ENCODE data around the gene BORCS6. TPM values are rescaled to one million over a fixed set of nuclear protein-coding genes. Genes with fewer than 3 reads are reported as not detected.
"Not testable (repeated sequence)": the region's sequence is repeated elsewhere in the genome, so short reads cannot be mapped to it uniquely, and the experiment has no call there.

The BORCS6 gene
- total RNA-seq, 1 experiment from 2014 or later, result 2.2 TPM

DNA sequence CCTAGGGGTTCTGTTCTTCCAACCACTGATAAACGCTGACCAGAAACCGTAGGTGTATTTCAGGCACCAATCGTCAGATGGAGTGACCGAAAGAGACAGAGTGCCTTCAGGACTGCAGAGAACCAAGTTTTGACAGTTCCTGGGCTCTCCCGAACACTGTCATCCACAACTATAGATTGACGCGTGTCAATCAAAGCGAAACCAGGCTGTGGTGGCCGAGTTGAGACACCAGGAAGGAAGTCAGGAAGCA lies 32.3 kb upstream of the BORCS6 start:
- DNase-seq, result no peak
- peak overlapping the region; percentile 72; the same call in 1 of the 2 replicates for H3K27ac ChIP-seq
- H3K4me1 ChIP-seq, result no peaks in the 10 kb centered on the region
- H3K27me3 ChIP-seq, result no peaks in the 10 kb centered on the region
- H3K36me3 ChIP-seq, result no peaks in the 10 kb centered on the region
- H3K4me3 ChIP-seq, result peak overlapping the region; percentile 66
- H3K9me3 ChIP-seq (replicated peaks), result no peaks in the 10 kb centered on the region

GRCh38 chr17:8221663-8222379 lies 31.8 kb upstream of the BORCS6 start:
- H3K4me3 ChIP-seq, result peak overlapping the region; percentile 66
- H3K27me3 ChIP-seq, result no peaks in the 10 kb centered on the region
- no peaks in the 10 kb centered on the region for H3K36me3 ChIP-seq
- H3K4me1 ChIP-seq, result no peaks in the 10 kb centered on the region
- H3K27ac ChIP-seq, result peak overlapping the region; percentile 63
- H3K9me3 ChIP-seq (replicated peaks), result no peaks in the 10 kb centered on the region
- peak; percentile 76 to 90 for DNase-seq

- DNase-seq, result peak; percentile 86 to 94
- Histone ChIP-seq H3K4me3 (peak overlapping the region; percentile 66), H3K4me1 (no peaks in the 10 kb centered on the region), H3K36me3 (no peaks in the 10 kb centered on the region), H3K27ac (peak overlapping the region; percentile 63), H3K27me3 (no peaks in the 10 kb centered on the region), H3K9me3 (replicated peaks) (no peaks in the 10 kb centered on the region)
Observed at GRCh38 chr17:8220783-8221662, 31.0 kb upstream of the BORCS6 start.

GRCh38 chr17:8214000-8214399 lies 24.0 kb upstream of the BORCS6 start:
- H3K27me3 ChIP-seq; H3K36me3 ChIP-seq; H3K4me3 ChIP-seq; H3K9me3 ChIP-seq (replicated peaks); DNase-seq; H3K27ac ChIP-seq; H3K4me1 ChIP-seq: not testable (repeated sequence)

GRCh38 chr17:8212312-8213180 lies 22.6 kb upstream of the BORCS6 start:
- no peak for DNase-seq
- Histone ChIP-seq H3K27me3 (no peaks in the 10 kb centered on the region), H3K4me3 (no peak overlapping the region), H3K9me3 (replicated peaks) (no peaks in the 10 kb centered on the region), H3K4me1 (0 out of 2 replicates have a peak, but pooled peaks cover 2% of the 10 kb centered on the region), H3K27ac (no peak overlapping the region), H3K36me3 (peaks cover 13% of the 10 kb centered on the region; the same call in 1 of the 2 replicates)

- peak overlapping the region; percentile 97 for H3K4me3 ChIP-seq
- 0 out of 2 replicates have a peak, but pooled peaks cover 2% of the 10 kb centered on the region for H3K4me1 ChIP-seq
- peak overlapping the region; percentile 97 for H3K27ac ChIP-seq
- peaks cover 26% of the 10 kb centered on the region for H3K36me3 ChIP-seq
- no peaks in the 10 kb centered on the region for H3K9me3 ChIP-seq (replicated peaks)
- DNase-seq, result peak in 1 of 2 experiments; percentile 27
- H3K27me3 ChIP-seq, result no peaks in the 10 kb centered on the region
Observed at GRCh38 chr17:8210761-8211458, 20.9 kb upstream of the BORCS6 start.

- no peaks in the 10 kb centered on the region for H3K9me3 ChIP-seq (replicated peaks)
- no peaks in the 10 kb centered on the region for H3K27me3 ChIP-seq
- peak; percentile 93 to 95 for DNase-seq
- peaks cover 34% of the 10 kb centered on the region for H3K36me3 ChIP-seq
- H3K4me3 ChIP-seq, result peak within 1 kb of the TSS; percentile 97
- 0 out of 2 replicates have a peak, but pooled peaks cover 2% of the 10 kb centered on the region for H3K4me1 ChIP-seq
- peak within 1 kb of the TSS; percentile 97 for H3K27ac ChIP-seq
Observed at GRCh38 chr17:8209907-8210760, 20.2 kb upstream of the BORCS6 start, which contains the start of gene AURKB. AURKB (minus strand) TSS chr17:8210575; CDS start chr17:8210224, 351 bp downstream.

GRCh38 chr17:8206536-8206935 lies 16.6 kb upstream of the BORCS6 start:
- Histone ChIP-seq H3K36me3 (peaks cover 44% of the 10 kb centered on the region), H3K4me3 (no peak overlapping the region), H3K4me1 (0 out of 2 replicates have a peak, but pooled peaks cover 2% of the 10 kb centered on the region), H3K27ac (no peak overlapping the region), H3K27me3 (no peaks in the 10 kb centered on the region), H3K9me3 (replicated peaks) (no peaks in the 10 kb centered on the region)
- no peak for DNase-seq

GRCh38 chr17:8204761-8205555 lies 15.0 kb upstream of the BORCS6 start:
- H3K9me3 ChIP-seq (replicated peaks), result no peaks in the 10 kb centered on the region
- no peaks in the 10 kb centered on the region for H3K27me3 ChIP-seq
- H3K4me1 ChIP-seq, result 0 out of 2 replicates have a peak, but pooled peaks cover 2% of the 10 kb centered on the region
- H3K36me3 ChIP-seq, result peaks cover 41% of the 10 kb centered on the region
- DNase-seq, result no peak
- no peak overlapping the region for H3K4me3 ChIP-seq
- H3K27ac ChIP-seq, result no peak overlapping the region

GRCh38 chr17:8192070-8192815 lies 2.3 kb upstream of the BORCS6 start:
- Histone ChIP-seq H3K9me3 (replicated peaks) (no peaks in the 10 kb centered on the region), H3K27ac (peak overlapping the region; percentile 20; the same call in 1 of the 2 replicates), H3K4me3 (peak overlapping the region; percentile 48), H3K4me1 (peaks cover 5% of the 10 kb centered on the region; the same call in 1 of the 2 replicates), H3K27me3 (no peaks in the 10 kb centered on the region), H3K36me3 (no peaks in the 10 kb centered on the region)
- peak; percentile 74 to 85 for DNase-seq

DNA sequence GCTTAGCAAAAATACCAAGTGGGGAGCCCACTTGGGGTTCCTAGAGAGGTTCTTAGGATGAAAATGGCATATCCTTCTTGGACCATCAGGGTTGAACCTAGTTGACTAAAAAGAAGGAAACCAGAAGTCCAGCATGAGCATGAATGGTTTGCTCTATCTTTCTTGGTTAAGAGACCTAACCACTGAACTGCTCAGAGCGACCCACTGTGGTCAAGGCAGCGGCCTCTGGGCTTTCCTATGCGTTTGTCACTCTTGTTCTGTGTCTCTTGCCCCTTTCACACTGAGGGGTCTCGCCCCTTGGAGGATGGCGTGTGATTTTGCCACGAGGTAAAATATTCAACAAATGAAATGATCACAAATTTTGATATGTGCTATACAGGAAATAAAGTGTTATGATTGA lies 526 bp upstream of the BORCS6 start:
- H3K4me3 ChIP-seq, result peak overlapping the region; percentile 74

More for the DNA sequence above, 526 bp upstream of the BORCS6 start:
- H3K4me1 ChIP-seq, result peaks cover 5% of the 10 kb centered on the region; the same call in 1 of the 2 replicates
- no peaks in the 10 kb centered on the region for H3K27me3 ChIP-seq
- no peaks in the 10 kb centered on the region for H3K9me3 ChIP-seq (replicated peaks)
- H3K27ac ChIP-seq, result no peak overlapping the region
- no peak for DNase-seq
- H3K36me3 ChIP-seq, result no peaks in the 10 kb centered on the region
